Ishikawa (cell line): ENCODE measurements around the gene HDLBP.

Source experiments
- EGR1 ChIP-seq: IDR thresholded peaks from 2 replicates; pipeline ENCODE4 v1.6.1; 2012
- EP300 ChIP-seq: IDR thresholded peaks from 2 replicates; pipeline ENCODE4 v1.6.1; 2012; ENCODE audit warnings: borderline replicate concordance

DNA sequence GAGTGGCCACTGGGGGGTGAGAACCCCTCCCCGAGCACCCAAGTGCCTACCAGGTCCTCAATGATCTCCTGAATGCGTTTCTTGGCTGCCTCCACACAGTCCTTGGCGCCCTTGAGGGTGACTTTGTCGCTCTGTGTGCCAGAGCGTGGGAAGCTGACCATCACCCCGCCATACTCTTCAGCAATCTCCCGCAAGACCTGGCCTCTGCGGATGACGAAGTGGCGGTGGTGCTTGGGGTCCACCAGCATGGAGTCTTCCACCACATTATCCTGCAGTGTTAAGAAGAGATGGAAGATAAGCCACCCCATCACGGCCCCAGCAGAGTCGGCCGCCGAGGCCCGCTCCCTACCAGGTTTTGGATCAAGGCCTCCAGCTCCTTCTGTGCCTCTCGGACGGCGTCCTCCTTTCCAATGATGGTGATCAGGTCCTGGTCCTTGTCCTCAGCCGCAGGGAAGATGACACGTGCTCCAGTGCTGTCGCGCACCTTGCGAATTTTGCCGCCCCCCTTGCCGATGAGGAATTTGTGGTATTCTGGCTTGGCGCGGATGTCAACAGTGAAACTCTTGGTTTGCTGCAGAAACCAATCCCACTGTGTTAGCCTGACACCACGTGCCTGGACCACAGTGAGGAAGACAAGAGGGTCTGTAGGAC, 75.8 kb downstream of the HDLBP start:
- TF ChIP-seq EP300 (no peak), EGR1 (no peak)
